GM15510 (cell line): Measurements from ENCODE around the gene DEGS1.

Experiments
- POLR2A ChIP-seq: IDR thresholded peaks from 3 replicates; pipeline ENCODE4 v1.6.1; 2011; ENCODE audit warnings: borderline replicate concordance; ENCODE audit not compliant: insufficient read length; ENCODE audit errors: extremely low read depth

Gene DEGS1

GRCh38 chr1:224193319-224193966 lies 10.4 kb downstream of the DEGS1 start:
- no peak for TF ChIP-seq POLR2A

- TF ChIP-seq POLR2A: no peak
Observed at GRCh38 chr1:224196813-224197600, 14.0 kb downstream of the DEGS1 start.

DNA sequence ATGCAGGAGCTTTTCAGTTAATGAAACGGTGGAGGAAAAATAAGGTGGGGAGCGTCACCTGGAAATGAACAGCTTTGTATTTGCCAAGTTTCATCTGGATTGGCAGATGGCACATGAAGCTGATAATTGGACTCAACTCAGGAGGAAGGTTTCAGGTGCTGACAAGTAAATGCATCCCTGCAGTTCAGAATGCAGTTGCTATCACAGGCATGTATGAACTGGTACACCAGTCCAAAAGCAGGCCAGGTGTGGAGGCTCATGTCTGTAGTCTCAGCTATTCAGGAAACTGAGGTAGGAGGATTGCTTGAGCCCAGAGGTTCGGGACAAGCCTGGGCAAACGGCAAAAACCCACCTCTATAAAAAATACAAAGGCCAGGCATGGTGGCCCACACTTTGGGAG lies 15.5 kb downstream of the DEGS1 start:
- no peak for TF ChIP-seq POLR2A

GRCh38 chr1:224199679-224200078 lies 16.6 kb downstream of the DEGS1 start:
- no peak for TF ChIP-seq POLR2A

GRCh38 chr1:224201383-224201782 lies 18.3 kb downstream of the DEGS1 start:
- TF ChIP-seq POLR2A: no peak

DNA sequence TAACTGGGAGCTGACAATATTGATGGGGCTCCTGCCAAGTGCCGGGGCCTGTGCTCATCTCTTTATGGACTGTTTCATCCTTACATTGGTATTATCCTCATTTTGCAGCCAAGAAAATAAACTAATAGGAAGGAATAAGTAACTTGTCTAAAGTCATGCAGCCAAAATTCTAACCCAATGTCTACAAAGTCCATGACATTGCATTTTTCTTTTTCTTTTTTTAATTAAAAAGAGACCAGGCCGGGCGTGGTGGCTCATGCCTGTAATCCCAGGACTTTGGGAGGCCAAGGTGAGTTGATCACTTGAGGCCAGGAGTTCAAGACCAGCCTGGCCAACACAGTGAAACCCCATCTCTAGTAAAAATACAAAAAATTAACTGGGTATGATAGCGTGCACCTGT lies 18.8 kb downstream of the DEGS1 start:
- TF ChIP-seq POLR2A: no peak

GRCh38 chr1:224203243-224204016 lies 20.4 kb downstream of the DEGS1 start:
- no peak for TF ChIP-seq POLR2A

- TF ChIP-seq POLR2A: no peak
Observed at GRCh38 chr1:224205438-224205840, 22.4 kb downstream of the DEGS1 start.

GRCh38 chr1:224211206-224211962 lies 28.3 kb downstream of the DEGS1 start:
- TF ChIP-seq POLR2A: no peak

- TF ChIP-seq POLR2A: no peak
Observed at GRCh38 chr1:224212618-224213061, 29.6 kb downstream of the DEGS1 start.

DNA sequence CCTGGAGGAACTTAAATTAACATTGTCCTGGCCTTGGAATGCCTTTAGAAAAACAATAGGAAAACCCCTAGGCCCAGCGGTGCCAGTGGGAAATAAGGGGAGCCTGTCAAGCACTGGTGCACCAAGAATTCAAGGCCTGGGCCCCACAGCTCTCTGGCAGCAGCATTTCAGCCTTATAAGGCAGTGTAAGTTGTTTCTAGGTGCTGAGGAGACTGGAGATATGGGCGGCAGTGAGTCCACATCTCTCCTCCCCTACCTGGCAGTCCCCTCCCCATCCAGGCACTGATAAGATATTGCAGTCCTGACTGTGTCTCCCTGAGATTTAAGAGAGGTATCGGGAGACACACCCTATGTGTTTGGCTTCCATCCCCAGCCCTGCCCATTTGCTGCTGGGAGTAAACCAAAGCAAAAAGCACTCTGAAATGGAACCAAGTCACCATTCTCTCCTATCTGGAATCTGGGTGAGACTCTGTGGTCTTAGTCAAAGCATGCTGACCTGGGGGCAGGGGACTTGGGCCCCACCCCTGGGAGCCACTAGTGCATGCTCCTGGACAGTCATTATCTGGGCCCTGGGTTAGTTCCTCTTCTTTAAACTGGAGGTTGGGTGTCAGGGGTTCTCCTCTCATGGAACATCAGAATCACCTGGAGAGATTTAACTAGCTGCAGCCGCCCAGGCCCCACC lies 30.5 kb downstream of the DEGS1 start:
- no peak for TF ChIP-seq POLR2A

GRCh38 chr1:224216382-224216781 lies 33.3 kb downstream of the DEGS1 start:
- no peak for TF ChIP-seq POLR2A

DNA sequence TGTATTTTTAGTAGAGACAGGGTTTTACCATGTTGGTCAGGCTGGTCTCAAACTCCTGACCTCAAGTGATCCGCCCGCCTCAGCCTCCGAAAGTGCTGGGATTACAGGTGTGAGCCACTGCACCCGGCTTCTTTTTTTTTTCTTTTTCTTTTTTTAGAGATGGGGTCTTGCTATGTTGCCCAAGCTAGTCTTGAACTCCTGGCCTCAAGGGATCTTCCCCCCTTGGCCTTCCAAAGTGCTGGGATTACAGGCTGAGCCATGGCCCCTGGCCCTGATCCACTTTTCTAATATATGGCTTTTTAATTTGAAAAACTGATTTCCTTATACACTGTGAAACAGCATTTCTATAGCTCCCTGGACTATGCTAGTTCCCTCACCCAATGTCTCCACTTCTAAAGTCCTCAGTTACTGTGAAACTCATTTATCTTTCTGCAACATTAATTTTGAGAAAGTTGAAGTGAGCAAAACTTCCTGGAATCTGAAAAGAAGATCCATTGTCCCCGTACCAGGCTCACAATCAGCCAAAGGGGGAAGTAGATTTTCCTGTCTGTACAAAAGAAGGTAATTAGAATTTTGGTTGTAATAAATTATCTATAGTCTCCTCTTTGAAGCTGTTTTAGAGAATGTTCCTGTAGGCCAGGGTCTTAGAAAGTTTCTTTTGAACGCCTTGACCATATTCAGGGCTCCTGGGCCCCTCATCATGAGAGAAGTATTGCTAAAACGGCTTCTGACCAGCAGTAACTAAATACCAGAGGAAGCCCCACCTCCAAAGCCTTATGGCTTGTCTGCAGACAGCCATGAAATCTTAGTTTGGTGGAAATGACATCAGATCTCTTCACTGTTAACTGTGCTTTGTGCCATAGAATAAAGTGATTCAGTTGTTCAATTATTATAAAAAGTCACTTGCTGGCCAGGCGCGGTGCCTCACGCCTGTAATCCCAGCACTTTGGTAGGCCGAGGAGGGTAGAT lies 34.9 kb downstream of the DEGS1 start:
- no peak for TF ChIP-seq POLR2A
